Measurements from ENCODE around the gene KIR2DL1. TPM values are rescaled to one million over a fixed set of nuclear protein-coding genes. Genes with fewer than 3 reads are reported as not detected.
"Not testable (repeated sequence)": the region's sequence is repeated elsewhere in the genome, so short reads cannot be mapped to it uniquely, and the experiment has no call there.

Gene KIR2DL1
- total RNA-seq (2021), result not detected in 2 replicates
- long read RNA-seq, result 0 reads

DNA sequence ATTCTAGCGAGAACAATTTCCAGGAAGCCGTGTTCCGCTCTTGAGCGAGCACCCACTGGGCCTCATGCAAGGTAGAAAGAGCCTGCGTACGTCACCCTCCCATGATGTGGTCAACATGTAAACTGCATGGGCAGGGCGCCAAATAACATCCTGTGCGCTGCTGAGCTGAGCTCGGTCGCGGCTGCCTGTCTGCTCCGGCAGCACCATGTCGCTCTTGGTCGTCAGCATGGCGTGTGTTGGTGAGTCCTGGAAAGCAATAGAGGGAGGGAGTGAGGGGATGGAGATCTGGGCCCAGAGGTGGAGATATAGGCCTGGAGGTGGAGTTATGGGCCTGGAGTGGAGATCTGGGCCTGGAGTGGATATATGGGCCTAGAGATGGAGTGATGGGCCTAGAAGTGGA is at the start of gene KIR2DL1:
Gene KIR2DL1 (plus strand): TSS at position 148 of the 400 bp plus-strand sequence. CDS start 58 bp downstream, at position 206.
- H3K36me3 Mint-ChIP-seq (ENCODE audit: insufficient read depth in 1 of 3, low read depth in 3 of 3), result peaks cover 13 to 50% (median 28%) of the 10 kb centered on the region in 3 experiments; a peak in 6 of 7 replicates
- not testable (repeated sequence) for H2BK12ac ChIP-seq (ENCODE audit: insufficient read length, low read depth, low read length); H2BK15ac ChIP-seq (ENCODE audit: low read depth, low read length); H2BK120ac ChIP-seq (ENCODE audit: low read depth, low read length, poor library complexity, severe bottlenecking); H3K27me3 ChIP-seq (ENCODE audit: insufficient read depth, low read length); H2AK5ac ChIP-seq (ENCODE audit: insufficient read length, low read length); H3K4me3 Mint-ChIP-seq; H3K9ac ChIP-seq (ENCODE audit: extremely low read depth, insufficient read length, low read length); H4K8ac ChIP-seq (replicated peaks; ENCODE audit: insufficient read length, low read depth, low read length); H3K4me1 ChIP-seq (ENCODE audit: insufficient read depth, low read length); H3K4me2 ChIP-seq (ENCODE audit: insufficient read depth, insufficient read length, low read length); H2AFZ ChIP-seq (ENCODE audit: low read length); H4K5ac ChIP-seq (ENCODE audit: insufficient read length, low read depth, low read length); H3K18ac ChIP-seq (ENCODE audit: insufficient read length, low read depth, low read length); H3K4me1 Mint-ChIP-seq; H4K20me1 ChIP-seq (ENCODE audit: control insufficient read depth, insufficient read depth, insufficient read length); H3K23ac ChIP-seq (ENCODE audit: insufficient read length, low read depth, low read length); H3K4ac ChIP-seq (ENCODE audit: low read depth, low read length); H3K27me3 Mint-ChIP-seq (ENCODE audit: low read depth); H4K91ac ChIP-seq (ENCODE audit: insufficient read length, low read depth, low read length); H3K56ac ChIP-seq (ENCODE audit: insufficient read length, low read depth, low read length); H3K79me1 ChIP-seq (ENCODE audit: insufficient read depth, low read depth, low read length, poor library complexity, severe bottlenecking); DNase-seq; H3T11ph ChIP-seq (ENCODE audit: low read length); H2BK20ac ChIP-seq (ENCODE audit: low read depth, low read length, poor library complexity, severe bottlenecking); H3K27ac ChIP-seq (ENCODE audit: insufficient read length, low read depth, low read length); H3K27ac Mint-ChIP-seq; H3K79me2 ChIP-seq (ENCODE audit: insufficient read depth, low read length); H3K23me2 ChIP-seq (ENCODE audit: insufficient read length, low read depth, low read length, poor library complexity, severe bottlenecking); H3K14ac ChIP-seq (ENCODE audit: insufficient read depth, low read length); H2BK5ac ChIP-seq (ENCODE audit: insufficient read length, low read length)
- no CpG with 5 or more reads among the region's 15 CpGs for WGBS (ENCODE audit: extremely low coverage, insufficient read length, low lambda C conversion rate)
- H3K9me3 ChIP-seq (ENCODE audit: control insufficient read depth, low read depth, low read length), result peaks cover 75% of the 10 kb centered on the region
- peaks cover 90 to 92% of the 10 kb centered on the region in 2 experiments for H3K9me3 Mint-ChIP-seq

Data from H9 (cell line).